H4 (cell line): ENCODE measurements around the gene TMEM217. TPM values are rescaled to one million over a fixed set of nuclear protein-coding genes. Genes with fewer than 3 reads are reported as not detected.
"Not testable (repeated sequence)": the region's sequence is repeated elsewhere in the genome, so short reads cannot be mapped to it uniquely, and the experiment has no call there.

Source experiments
- DNase-seq: peaks from one replicate; pipeline ENCODE4 v3.0.0-alpha.2; 2015; ENCODE audit warnings: low spot score
- total RNA-seq: library from RNA; depleted of rRNA; stranded (reverse); fragments of >200 nt; shearing (Covaris generic); gene quantifications from 2 replicates; pipeline ENCODE4 v1.2.3, GENCODE V29; 2014

TMEM217 gene
- total RNA-seq, 1 experiment from 2014 or later: 1.1 TPM

DNA sequence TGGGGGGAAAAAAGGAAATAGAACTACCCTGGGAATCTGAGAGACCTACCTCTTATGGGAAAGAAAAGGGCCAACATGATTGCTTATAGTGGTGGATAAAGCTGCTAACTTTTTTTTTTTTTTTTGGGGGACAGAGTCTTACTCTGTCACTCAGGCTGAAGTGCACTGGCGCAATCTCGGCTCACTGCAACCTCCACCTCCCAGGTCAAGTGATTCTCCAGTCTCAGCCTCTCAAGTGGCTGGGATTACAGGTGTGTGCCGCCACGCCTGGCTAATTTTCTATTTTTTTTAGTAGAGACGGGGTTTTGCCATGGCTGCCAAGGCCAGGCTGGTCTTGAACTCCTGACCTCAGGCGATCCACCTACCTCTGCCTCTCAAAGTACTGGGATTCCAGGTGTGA, 39.9 kb downstream of the TMEM217 start:
- DNase-seq: no peak

DNA sequence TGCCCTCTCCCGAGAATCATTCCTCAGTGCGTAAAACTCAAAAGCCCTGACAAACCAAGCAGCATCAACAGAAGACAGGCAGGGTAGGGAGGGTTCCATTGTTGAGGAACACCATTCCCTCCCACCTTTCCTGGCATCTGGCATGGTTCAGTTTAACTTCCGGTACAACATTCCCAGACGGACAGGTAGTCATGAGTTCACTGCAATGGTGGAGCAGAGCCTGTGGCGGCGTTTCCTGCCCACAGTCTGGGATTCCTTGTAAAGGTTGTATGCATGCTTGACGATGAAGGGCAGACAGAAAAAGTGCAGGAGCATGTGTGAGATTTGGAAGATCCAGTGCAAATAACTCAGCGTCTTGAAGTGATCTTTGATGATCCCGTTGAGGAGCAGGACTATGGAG, 45.7 kb downstream of the TMEM217 start:
- no peak for DNase-seq

DNA sequence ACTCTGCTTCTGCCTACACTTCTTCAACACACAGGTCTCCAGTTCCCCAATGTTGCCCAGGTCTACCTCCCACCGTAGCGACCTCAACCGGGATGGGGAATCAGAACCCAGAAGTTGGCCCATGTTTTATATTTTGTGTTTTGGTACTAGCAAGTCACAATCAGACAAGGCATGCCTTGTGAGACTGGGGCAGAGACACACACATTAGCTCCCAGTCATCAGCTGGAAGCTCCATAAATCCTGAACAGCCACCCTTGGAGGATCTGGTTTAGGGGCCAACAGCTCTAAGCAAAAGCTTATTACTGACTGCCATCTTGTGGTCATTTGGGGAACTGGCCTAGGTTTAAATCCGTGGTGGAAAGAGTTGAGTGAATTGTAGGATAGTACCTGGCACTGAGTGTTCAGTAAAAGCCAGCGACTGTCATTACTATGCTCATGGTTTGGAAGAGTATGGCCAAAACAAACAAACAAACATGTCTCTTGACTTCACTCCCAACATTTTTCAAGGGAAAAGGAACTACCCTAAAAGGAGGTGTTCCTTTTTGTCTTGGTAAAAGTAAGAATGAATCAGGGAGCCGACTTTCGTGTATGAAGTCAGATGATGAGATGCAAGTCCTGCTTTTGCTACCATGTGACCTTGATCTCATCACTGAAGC, 47.5 kb downstream of the TMEM217 start:
- peak; percentile 73 for DNase-seq

DNA sequence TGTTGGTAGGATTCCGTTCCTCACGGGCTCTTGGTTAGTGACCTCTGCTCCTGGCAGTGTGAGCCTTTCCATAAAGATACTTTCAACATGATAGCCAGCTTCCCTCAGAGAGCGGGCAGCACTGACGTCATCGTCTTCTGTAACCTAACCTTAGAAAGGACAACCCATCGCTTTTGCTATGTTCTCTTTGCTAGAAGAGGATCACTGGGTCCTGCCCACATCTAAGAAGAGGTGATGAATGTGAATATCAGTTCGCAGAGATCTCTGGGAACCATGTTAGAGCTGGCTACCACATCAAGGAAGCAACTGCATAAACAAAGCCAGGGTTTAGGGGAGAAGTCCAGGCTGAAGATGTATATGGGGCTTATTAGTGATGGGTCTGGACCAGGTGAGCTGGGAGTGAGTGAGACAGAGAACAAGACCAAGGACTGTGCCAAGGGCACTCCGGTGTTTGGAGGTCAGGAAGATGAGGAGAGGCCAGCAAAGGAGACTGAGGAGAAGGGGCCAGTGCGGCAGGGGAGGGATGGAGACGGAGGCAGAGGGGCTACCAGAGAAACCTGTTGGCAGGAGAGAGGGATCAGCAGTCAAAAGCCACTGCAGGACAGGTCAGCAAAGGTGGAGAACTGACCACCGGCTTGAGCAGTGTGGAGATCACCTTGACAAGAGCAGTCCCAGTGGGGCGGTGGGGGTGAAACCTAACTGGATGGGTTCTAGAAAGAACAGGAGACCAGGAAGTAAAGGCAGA, 48.3 kb downstream of the TMEM217 start:
- DNase-seq: no peak

DNA sequence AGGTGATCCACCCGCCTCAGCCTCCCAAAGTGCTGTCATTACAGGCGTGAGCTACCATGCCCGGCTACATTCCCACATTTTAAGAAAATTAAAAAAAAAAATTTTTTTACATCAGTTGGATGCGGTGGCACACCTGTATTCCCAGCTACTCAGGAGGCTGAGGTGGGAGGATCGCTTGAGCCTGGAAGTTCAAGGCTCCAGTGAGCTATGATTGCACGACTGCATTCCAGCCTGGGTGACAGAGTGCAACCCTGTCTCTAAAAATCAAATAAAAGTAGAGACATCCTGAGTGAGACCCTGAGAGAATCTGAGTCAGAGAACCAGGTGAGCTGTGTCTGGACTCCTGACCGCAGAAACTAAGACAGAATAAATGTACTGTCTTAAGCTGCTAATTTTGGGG, 49.2 kb downstream of the TMEM217 start:
- no peak for DNase-seq

- peak; percentile 78 for DNase-seq
Measured at GRCh38 chr6:37207903-37208456, 50.0 kb downstream of the TMEM217 start.

GRCh38 chr6:37206622-37207021, 51.3 kb downstream of the TMEM217 start:
- no peak for DNase-seq

GRCh38 chr6:37205997-37206340, 52.0 kb downstream of the TMEM217 start:
- DNase-seq: no peak

DNA sequence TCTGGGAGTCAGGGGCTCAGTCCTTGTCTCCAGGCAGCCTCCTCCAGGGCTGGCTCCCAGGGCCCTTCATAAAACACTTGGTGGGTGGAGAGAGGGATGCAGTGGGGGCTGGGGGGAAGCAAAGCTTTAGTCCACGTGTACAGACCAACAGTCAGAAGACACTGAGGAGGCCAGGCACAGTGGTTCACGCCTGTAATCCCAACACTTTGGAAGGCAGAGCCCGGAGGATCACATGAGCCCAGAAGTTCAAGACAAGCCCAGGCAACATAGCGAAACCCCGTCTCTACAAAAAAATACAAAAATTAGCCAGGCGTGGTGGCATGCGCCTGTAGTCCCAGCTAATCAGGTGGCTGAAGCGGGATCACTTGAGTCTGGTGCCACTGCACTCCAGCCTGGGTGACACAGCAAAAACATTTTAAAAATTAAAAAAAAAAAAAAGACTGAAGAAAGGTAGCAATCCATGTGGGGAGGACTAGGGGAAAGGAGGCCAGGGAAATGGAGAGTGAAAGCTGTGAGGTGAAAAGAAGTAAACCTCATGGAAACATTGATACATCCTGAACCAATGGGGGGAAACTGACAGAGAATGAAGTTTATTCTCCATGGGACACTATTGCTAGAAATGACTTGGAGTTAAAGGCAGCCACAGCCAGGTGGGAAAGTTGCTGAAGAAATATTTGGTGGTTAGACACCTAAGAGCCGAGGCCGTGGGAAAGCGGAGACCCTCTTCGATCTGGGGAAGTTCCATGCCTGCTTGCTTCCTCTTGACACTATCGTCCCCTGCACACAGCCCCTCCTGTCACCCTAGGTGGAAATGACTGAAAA, 52.6 kb downstream of the TMEM217 start:
- DNase-seq: no peak

DNA sequence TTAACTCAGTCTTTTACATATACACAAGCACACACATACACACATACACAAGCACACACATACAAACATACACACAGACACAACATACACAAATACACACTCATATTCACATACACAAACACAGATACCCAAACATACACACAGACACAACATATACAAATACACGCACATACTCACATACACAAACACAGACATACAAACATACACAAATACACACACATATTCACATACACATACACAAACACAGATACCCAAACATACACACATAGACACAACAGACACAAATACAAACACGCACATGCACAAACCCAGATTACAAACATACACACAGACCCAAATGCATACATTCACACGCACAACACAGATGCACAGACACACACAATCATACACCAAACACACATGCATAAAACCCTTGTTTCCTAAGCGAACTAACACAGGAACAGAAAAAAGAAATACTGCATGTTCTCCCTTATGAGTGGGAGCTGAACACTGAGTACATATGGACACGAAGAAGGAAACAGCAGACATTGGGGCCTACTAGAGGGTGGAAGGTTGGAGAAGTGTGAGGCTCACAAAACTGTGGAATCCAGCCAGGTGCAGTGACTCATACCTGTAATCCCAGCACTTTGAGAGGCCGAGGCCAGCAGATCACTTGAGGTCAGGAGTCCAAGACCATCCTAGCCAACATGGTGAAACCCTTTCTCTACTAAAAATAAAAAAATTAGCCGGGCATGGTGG, 53.8 kb downstream of the TMEM217 start:
- DNase-seq: peak; percentile 46

DNA sequence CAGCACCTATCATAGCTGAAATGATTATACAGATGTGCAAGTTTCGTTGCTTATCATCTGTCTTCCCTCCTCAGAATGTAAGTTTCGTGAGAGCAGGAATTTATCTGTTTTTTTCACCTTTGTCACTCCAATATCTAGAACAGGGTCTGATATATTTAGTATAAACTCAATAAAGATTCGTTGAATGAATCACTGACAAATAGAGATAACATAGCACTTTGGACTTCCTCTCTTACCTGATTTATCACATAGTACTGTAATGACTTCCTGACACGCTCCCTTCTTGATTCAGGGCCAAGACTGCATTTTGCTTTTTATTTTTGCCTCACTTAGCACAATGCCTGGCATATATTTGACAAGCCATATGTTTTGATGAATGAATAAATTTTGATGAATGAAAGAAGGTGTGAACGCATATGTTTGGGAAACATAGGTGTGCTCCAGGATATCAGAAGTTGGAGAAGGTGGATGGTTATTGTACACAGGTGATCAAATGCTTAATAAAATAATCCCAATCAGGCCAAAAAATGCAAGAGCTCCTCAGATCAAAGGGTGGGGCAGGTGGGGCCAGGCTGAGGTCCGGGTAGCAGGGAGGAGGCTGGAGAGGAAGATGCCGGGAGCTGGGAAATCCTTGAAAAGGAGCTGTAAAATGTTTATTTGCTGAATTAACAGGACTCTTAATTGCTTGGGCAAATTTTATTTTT, 55.0 kb downstream of the TMEM217 start:
- DNase-seq: no peak

GRCh38 chr6:37201726-37202125, 56.2 kb downstream of the TMEM217 start:
- DNase-seq: no peak

- DNase-seq: no peak
Measured at GRCh38 chr6:37200085-37200484, 57.9 kb downstream of the TMEM217 start.

DNA sequence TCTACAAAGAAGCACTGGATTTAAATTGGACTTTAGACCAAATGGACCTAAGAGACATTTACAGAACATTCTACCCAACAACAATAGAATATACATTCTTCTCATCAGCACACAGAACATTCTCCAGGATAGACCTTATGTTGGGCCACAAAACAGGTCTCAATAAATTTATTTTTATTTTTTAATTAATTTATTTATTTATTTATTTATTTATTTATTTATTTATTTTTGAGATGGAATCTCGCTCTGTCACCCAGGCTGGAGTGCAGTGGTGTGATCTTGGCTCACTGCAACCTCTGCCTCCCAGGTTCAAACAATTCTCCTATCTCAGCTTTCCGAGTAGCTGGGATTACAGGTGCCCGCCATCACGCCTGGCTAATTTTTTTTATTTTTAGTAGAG, 61.5 kb downstream of the TMEM217 start:
- not testable (repeated sequence) for DNase-seq

- not testable (repeated sequence) for DNase-seq
Measured at GRCh38 chr6:37194886-37195285, 63.1 kb downstream of the TMEM217 start.

GRCh38 chr6:37192666-37193065, 65.3 kb downstream of the TMEM217 start:
- no peak for DNase-seq

GRCh38 chr6:37190159-37190535, 67.8 kb downstream of the TMEM217 start:
- DNase-seq: no peak

DNA sequence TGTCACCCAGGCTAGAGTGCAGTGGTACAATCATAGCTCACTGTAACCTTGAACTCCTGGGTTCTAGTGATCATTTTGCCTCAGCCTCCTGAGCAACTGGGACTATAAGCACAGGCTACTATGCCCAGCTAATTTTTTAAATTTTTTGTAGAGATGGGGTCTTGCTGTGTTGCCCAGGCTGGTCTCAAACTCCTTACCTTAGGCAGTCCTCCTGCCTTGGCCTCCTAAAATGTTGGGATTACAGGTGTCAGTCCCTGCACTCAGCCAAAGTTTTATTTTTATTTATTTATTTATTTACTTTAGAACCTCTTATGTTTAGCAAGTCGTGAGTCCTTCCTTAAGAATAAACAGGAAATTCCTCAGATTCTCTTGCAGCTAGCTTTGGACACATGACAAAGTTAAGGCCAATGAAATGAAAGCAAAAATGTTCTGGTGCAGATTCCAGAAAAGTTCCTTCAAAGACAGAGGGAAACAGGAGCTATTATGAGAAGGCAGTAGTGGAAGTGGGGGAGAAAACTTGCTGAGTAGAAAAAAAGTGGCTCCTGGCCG, 68.9 kb downstream of the TMEM217 start:
- no peak for DNase-seq

GRCh38 chr6:37187321-37188022, 70.5 kb downstream of the TMEM217 start:
- DNase-seq: no peak
